Activated T-cell treated with anti-CD3 and anti-CD28 coated beads for 24 hours (primary cell): ENCODE measurements around the gene NCKAP5L.
"Not testable (repeated sequence)": the region's sequence is repeated elsewhere in the genome, so short reads cannot be mapped to it uniquely, and the experiment has no call there.

Source experiments
- DNase-seq: peaks from one replicate; pipeline ENCODE4 v3.0.0-alpha.2; 2020; ENCODE audit warnings: low read depth

The NCKAP5L gene

DNA sequence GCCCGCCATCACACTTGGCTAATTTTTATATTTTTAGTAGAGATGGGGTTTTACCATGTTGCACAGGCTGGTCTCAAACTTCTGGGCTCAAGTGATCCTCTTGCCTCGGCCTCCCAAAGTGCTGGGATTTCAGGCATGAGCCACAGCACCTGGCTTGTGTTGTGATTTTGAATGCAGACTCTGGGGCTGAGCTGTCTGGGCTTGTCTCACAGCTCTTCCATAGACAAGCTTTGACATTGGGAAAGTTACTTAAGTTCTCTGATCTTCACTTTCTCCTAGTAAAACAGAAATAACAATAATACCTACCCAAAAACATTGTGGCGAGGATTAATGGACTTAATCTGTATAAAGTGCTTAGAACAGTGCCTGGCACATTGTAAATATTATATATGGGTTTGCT is 50.9 kb downstream of the NCKAP5L start:
- no peak for DNase-seq

DNA sequence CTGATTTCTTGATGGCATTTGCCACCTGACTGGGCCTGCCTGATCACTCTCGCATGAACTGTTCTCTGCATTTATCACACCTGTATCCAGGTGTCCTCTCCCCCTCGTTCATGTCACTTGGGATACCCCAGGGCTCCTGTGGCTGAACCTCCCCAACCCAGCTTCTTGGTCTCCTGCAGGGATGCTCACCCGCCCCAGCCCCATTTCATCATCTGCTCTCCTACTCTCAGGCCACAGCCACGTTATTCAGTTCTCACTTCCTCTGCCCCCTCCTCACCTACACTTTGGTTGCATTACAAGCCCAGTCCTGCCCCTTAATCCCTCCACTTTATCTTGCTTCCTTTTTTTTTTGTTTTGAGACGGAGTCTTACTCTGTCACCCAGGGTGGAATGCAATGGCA is 51.4 kb downstream of the NCKAP5L start:
- no peak for DNase-seq

DNA sequence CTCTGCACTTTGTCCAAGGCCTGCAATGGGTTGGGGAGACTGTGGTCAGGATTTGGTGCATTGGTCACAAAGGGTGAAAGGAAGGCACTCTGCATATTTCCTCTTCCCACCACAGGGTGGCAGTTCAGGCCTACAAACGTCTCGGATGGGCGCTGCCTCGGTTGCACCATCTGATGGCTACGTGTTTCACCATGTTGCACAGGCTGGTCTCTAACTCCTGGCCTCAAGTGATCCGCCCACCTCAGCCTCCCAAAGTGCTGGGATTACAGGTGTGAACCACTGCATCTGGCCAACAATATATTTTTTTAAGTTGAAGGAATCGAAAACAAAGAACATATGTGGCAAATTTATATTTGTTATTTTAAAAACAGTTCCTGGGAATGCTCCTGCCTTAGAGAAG is 51.8 kb downstream of the NCKAP5L start:
- DNase-seq, result peak; percentile 44

DNA sequence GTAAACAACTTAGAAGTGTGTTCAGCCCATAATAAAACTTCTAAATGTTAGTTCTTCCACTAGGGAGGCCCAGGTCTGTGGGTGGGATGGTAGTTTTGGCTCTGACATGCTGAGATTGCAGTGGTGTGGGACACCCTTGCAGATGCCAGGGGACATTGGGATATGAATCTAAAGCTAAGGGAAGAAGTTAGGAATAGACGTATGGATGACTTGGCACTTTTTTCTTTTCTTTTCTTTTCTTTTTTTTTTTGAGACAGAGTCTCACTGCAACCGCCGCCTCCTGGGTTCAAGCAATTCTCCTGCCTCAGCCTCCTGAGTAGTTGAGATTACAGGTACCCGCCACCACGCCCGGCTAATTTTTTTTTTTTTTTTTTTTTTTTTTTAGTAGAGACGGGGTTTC is 55.1 kb downstream of the NCKAP5L start:
- DNase-seq, result not testable (repeated sequence)

- no peak for DNase-seq
Measured at GRCh38 chr12:49767333-49767732, 60.9 kb downstream of the NCKAP5L start.

- DNase-seq, result no peak
Measured at GRCh38 chr12:49766115-49766455, 62.1 kb downstream of the NCKAP5L start.

DNA sequence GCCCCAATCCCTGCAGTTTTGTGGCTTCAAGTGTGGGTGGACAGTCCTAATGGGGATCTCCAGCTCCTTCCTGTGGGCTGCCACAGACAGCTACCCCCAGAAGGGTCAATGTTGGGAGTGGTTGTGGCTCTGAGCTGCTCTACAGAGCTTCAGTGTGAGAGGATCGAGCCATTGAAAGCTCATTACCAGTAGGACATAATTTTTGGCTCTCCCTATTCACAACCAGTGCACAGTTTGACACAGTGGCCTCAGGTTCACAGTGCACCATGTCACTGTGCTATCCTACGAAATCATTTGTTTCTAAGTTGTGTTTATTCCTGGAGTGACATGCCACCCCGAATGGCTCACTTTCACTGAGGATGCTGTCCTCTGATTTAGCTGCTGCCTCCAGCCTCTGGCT is 64.1 kb downstream of the NCKAP5L start:
- no peak for DNase-seq

DNA sequence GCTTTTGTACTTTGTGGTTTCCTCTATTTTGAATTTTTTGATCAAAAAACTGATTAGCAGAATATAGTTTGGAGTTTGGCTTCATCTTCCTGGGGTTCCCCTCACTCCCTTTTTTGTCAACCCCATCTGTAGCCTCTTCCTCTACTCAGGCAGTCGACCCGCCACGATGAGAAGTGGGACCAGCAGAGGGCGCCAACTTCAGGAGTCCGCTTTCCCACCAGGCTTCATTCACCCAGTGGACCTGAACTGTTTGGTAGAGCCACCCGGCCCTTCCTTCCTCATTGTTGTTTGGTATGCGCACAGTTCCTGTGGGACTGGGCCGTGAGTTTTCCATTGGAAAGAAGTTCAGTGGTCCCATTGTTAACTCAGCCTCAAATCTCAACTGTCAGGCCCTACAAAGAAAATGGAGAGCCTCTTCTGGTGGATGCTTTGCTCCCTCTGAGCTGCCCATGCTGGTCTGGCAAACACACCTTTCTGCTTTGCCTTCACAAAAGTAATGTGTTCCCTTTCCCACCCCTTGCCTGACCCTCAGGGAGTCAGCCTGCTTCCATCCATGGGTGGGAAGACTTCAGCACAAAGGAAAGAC is 65.1 kb downstream of the NCKAP5L start:
- peak; percentile 64 for DNase-seq

DNA sequence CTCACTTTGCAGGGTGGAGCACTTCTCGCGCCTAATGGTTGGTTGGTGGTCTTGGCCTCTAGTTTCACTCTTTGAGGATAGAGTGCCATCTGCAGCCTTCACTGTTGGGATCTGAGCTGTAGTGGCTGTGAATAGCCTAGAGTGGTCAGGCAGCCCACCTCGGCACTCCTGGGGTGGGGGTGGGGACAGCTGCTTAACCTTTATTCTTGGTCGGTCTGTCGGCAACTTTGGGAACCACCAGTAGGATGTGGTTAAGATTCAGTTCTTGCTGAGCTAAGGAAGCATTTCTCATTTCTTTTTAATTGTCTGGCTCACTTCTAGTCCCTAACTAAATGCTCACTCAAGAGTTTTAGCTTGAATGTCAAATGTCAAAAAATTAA is 65.8 kb downstream of the NCKAP5L start:
- no peak for DNase-seq

DNA sequence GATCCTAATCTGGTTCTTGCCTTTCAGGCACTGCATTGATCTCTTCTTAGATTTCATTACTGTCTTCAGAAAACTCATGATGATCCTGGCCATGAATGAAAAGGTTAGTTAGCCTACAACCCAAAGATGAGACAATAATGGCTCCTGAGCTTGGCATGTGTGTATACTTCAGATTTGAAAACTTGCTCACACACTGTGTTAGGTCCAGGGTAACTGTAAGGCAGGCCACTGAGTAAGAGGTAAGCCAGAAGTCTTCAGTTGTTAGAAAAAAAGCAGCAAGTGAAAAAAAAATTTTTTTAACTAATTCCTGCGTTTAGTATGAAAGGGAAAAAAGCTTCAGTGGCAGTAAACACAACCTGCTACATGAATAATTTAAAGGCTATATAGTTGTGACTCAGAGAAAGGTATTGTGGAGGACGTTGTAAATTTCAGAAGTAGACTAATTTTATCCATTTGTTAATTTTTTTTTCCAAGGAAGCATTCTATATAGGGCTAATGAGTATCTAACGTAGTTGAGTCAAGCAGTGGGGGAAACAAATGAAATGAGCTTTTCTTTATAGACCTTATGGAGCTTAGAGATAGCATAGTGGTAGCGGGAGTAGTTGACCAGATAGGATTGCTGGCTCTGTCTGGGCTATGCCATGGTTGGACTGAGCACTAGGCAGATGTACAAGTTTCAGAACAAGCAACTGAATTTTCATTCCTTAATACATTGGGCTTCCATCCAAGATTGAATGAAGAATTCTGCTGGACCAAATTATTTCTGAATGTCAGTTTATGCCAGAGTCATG is 66.3 kb downstream of the NCKAP5L start:
- DNase-seq, result no peak

- no peak for DNase-seq
Measured at GRCh38 chr12:49750996-49751393, 77.2 kb downstream of the NCKAP5L start.

DNA sequence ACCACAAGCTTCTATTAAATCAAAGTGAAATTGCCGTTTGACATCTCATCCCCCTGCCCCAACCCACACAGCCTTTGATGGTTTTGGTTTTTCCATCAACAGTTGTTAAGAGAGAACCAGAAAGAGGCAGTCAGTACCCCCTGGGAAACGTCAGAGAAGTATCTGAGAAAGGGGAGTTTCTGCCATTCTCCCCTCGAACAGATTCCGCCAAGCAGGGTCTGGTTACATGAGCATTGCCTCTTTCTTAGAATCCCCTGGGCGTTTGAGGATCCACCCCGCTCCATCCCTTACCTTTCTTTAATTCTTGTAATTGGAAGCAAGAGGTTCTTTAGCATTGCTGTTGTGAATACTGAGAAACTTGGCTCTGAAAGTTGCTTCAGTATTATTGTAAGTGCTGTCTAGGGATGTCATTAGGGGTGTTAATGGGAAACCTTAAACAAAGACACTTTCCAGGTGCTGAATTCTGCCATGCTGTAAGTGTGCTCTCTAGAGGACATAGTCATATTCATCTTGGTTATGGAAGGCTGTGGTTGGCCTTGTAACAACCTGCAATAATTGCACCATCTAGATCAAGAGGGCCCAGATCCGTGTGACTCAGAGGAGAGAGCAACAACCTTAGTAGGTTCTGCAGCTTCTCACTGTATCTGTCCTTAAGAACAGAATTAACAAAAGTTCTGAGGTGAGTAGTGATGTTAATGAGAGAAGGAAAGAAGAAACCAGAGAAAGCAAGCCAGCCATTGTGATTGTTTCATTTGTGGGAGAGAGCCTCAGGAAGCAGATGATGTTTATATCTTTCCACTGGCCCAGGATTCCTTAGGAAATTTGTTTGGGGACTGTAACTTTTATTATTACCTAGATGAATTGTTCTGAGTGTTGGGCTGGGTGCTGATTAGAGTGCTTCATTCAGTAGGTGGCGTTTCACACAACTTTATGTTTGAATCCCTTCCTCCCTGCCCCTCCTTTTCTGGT is 77.9 kb downstream of the NCKAP5L start:
- peak; percentile 46 for DNase-seq

DNA sequence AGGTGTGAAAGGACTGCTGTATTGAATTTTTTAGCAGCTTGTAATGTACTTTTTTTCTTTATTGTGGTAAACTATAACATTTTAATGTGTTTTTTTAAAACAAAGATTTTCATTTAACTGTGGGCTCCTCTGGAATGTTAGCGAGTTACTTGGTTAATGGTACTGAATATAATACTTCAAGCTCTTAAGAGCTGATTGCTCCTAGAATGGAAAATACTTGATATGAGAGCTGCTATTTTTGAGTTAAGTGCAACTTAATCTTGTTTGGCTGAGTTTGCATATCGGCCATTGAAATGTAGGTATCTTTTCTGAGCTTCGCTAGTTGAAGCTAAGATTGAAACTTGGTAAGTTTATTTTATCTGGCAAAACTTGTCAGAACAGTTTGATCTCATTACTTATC is 79.4 kb downstream of the NCKAP5L start:
- DNase-seq, result no peak

- DNase-seq, result no peak
Measured at GRCh38 chr12:49748306-49748705, 79.9 kb downstream of the NCKAP5L start.

- DNase-seq, result no peak
Measured at GRCh38 chr12:49744363-49744885, 83.8 kb downstream of the NCKAP5L start.

DNA sequence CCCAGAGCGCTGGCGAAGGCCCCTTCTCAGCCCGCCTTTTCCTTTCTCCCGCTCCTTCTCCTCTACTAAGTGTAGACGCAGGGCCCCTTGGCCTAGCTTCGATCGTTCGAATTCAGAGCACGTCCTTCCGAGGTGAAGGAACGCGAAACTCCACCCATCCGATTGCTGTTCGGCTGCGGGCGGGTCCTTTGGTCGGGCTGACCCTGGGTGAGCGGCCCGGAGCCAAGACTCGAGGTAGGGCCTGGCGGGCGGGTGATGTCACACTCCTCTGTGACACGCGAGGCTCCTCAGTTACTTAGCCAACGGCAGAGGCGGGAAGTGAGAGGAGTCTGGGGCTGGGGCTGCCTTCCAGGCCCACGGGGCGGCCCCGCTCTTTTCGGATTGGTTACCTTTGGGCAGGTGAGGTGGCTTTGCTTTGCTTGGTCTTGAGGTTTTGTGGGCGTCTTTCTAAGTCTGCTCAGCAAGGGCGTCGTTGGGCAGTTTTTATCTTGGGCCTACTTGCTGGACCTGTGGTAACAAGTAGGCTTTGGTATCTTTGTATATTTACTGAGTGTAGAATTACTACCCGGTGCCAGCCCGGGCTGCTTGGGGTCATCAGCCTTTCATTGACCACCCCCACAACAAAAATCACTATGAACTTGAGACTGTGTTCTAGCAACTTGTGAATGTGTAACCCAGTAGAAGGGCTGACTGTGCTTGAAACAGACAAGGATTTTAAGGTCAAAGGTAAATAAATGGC is 86.2 kb downstream of the NCKAP5L start:
- peak; percentile 78 for DNase-seq
